Adrenal gland (tissue), 12 donors: ENCODE measurements around the gene PRIMA1. TPM values are rescaled to one million over a fixed set of nuclear protein-coding genes. Genes with fewer than 3 reads are reported as not detected.

ENCODE experiments used
- DNase-seq, 7 donors: peaks; one replicate each; pipeline ENCODE4 v3.0.0-alpha.2; 2019 to 2020
- H3K27ac ChIP-seq, 5 donors: fragments of 200-600 bp; sonication (generic) in 4 of 5; 1 replicate in 3 of 5; 2 replicates in 2 of 5; pipeline versions ENCODE4 v1.5.1 to v1.8.0; 2016 to 2020; ENCODE audit warnings: mild to moderate bottlenecking in 1 of 5
- H3K27me3 ChIP-seq: fragments of 200-600 bp; 2 replicates; pipeline ENCODE4 v1.8.0; 2021
- H3K36me3 ChIP-seq, 2 donors: fragments of 200-600 bp; replicated peaks in 1 of 2; 1 replicate in 1 of 2; 2 replicates in 1 of 2; pipeline versions ENCODE4 v1.5.1 to v1.8.0; 2018 to 2022
- H3K4me1 ChIP-seq, 2 donors: fragments of 200-600 bp; replicated peaks in 1 of 2; 1 replicate in 1 of 2; 2 replicates in 1 of 2; pipeline versions ENCODE4 v1.5.1 to v1.8.0; 2018 to 2021
- H3K4me3 ChIP-seq, 4 donors: fragments of 200-600 bp; sonication (generic) in 3 of 4; one replicate each; pipeline ENCODE4 v1.5.1; 2016 to 2018
- H3K9me3 ChIP-seq, 3 donors: fragments of 200-600 bp; sonication (generic) in 1 of 3; replicated peaks in 1 of 3; 1 replicate in 2 of 3; 2 replicates in 1 of 3; pipeline versions ENCODE4 v1.5.1 to v1.8.0; 2016 to 2021
- POLR2A ChIP-seq, 2 donors: fragments of 450-650 bp; IDR thresholded peaks; one replicate each; pipeline ENCODE4 v1.6.1; 2017; ENCODE audit warnings: antibody characterized with exemption in 2 of 2, mild to moderate bottlenecking in 2 of 2, moderate library complexity in 1 of 2
- WGBS, 4 donors: extraction: QIAGEN DNeasy Blood & Tissue Kit in 2 of 4; methylation state at CpG; one replicate each; pipeline versions ENCODE4 v1.1.5 to v1.1.7; 2013 to 2017; 5-methylcytosine and 5-hydroxymethylcytosine counted together
- intact Hi-C, 2 donors: fragments of 100-400 bp; cut with DNase I; formaldehyde crosslinking; loops; one replicate each; pipeline versions ENCODE4 v1.14.1 to v1.15.0; 2022 to 2023
- polyA plus RNA-seq, 3 donors: library from polyadenylated mRNA; stranded (reverse); fragments of 200-250 nt in 2 of 3; fragments of 350-450 nt in 1 of 3; fragmentation: Illumina TruSeq in 1 of 3; extraction: RNeasy Lipid Tissue Mini Kit (QIAGEN cat#74804) in 1 of 3; gene quantifications; one replicate each; pipeline ENCODE4 v1.2.3, GENCODE V29; 2013 to 2014
- total RNA-seq, 9 donors: library from RNA; depleted of rRNA in 4 of 9; stranded (reverse); fragments of >200 nt in 4 of 9; fragments of 120-200 nt in 1 of 9; fragmentation: NEBNext Ultra II Directional in 1 of 9; extraction: Animal tissue kit (Norgen Biotek cat#: 25700) in 1 of 9; gene quantifications; one replicate each; pipeline versions ENCODE4 v1.1.0 to v1.2.4, GENCODE V29; 2013 to 2023
- TF ChIP-seq, protein P1 (sequence below), 6 experiments: fragments of 450-650 bp in 4 of 6; fragments of 200-600 bp in 2 of 6; sonication (generic) in 1 of 6; IDR thresholded peaks; 1 replicate in 5 of 6; 2 replicates in 1 of 6; pipeline versions ENCODE4 v1.5.1 to v1.8.0; 2016 to 2021; ENCODE audit warnings: antibody characterized with exemption in 6 of 6, mild to moderate bottlenecking in 2 of 6, moderate library complexity in 1 of 6
- donor health status: healthy with polysubstance abuse.
- donor health status: Bipolar disorder and iron deficiency.
- donor health status: DM: yes; HTN: yes; CAD: no.
- donor health status: DM: no; HTN: no; CAD: no.
- donor health status: DM: no; HTN: no; CAD: no.
- donor health status: DM: yes; HTN: yes; CAD: no.

PRIMA1 gene
- total and polyA plus RNA-seq, 12 donors = 0.47 to 4.7 (median 1.7) TPM; not detected in 1

DNA sequence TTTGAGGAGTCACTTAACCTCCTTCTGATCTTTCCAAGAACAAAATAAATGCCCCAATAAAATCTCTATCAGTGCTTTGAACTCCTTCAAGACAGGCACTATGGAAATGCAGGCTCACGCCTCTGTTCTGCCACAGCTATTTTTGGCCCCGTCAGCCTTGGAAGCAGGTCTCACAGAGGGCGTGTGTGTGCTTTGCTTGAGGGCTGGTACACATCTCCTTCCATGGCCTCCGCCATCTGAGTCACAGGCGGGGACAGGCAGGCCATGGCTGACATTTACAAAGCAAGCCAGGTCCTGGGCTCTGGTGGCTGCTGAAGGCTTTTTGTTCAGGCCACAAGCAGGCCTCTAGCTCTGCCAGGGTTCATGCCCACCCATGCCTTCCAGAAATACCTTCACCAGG is 16.0 kb downstream of the PRIMA1 start:
- Histone ChIP-seq H3K36me3 (no peaks in the 10 kb centered on the region), H3K27ac (no peak overlapping the region), H3K4me3 (no peak overlapping the region), H3K9me3 (no peaks in the 10 kb centered on the region), H3K4me1 (no peaks in the 10 kb centered on the region), H3K27me3 (no peaks in the 10 kb centered on the region)
- intact Hi-C loops = no loop called here
- TF ChIP-seq, protein P1, sequence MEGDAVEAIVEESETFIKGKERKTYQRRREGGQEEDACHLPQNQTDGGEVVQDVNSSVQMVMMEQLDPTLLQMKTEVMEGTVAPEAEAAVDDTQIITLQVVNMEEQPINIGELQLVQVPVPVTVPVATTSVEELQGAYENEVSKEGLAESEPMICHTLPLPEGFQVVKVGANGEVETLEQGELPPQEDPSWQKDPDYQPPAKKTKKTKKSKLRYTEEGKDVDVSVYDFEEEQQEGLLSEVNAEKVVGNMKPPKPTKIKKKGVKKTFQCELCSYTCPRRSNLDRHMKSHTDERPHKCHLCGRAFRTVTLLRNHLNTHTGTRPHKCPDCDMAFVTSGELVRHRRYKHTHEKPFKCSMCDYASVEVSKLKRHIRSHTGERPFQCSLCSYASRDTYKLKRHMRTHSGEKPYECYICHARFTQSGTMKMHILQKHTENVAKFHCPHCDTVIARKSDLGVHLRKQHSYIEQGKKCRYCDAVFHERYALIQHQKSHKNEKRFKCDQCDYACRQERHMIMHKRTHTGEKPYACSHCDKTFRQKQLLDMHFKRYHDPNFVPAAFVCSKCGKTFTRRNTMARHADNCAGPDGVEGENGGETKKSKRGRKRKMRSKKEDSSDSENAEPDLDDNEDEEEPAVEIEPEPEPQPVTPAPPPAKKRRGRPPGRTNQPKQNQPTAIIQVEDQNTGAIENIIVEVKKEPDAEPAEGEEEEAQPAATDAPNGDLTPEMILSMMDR (IDR thresholded peaks at IDR 0.05) = no peak
- TF ChIP-seq POLR2A (IDR thresholded peaks at IDR 0.05) = no peak
- 66 to 80% (median 78%) methylated on average over 5 of the region's 5 CpGs for WGBS, 4 donors
- no peak for DNase-seq

GRCh38 chr14:93765970-93766369 is 22.3 kb downstream of the PRIMA1 start:
- intact Hi-C loops = no loop called here
- Histone ChIP-seq H3K4me1 (no peaks in the 10 kb centered on the region), H3K36me3 (no peaks in the 10 kb centered on the region), H3K4me3 (no peak overlapping the region), H3K27me3 (no peaks in the 10 kb centered on the region), H3K9me3 (no peaks in the 10 kb centered on the region), H3K27ac (no peak overlapping the region)
- 40 to 50% (median 41%) methylated on average over 3 of the region's 3 CpGs for WGBS, 4 donors
- no peak for TF ChIP-seq POLR2A (IDR thresholded peaks at IDR 0.05)
- TF ChIP-seq, protein P1 (IDR thresholded peaks at IDR 0.05) = no peak
- DNase-seq = no peak

DNA sequence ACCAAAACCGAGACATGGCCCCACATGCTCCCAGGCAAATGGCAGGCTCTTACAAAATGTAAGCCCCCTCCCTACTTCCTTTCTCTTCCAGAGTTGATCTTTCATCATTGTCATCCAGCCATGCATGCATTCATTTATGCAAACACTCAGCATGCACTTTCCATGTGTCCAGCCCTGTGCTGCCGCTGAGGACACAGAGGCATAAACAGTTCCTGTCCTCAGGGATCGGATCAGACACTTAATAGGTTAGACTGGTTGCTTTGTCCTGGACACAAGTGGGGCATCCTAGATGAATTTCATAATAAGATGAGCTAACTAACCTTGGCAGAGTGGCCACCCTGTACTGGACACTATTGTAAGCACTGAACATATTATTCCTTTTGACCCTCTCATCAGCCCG is 23.1 kb downstream of the PRIMA1 start:
- H3K27ac ChIP-seq = no peak overlapping the region
- H3K9me3 ChIP-seq = no peaks in the 10 kb centered on the region
- no peaks in the 10 kb centered on the region for H3K4me1 ChIP-seq
- 55 to 71% (median 63%) methylated on average over 4 of the region's 4 CpGs for WGBS, 4 donors
- intact Hi-C loops = no loop called here
- no peak overlapping the region for H3K4me3 ChIP-seq
- TF ChIP-seq, protein P1 (IDR thresholded peaks at IDR 0.05) = no peak
- no peak for TF ChIP-seq POLR2A (IDR thresholded peaks at IDR 0.05)
- H3K27me3 ChIP-seq = no peaks in the 10 kb centered on the region
- DNase-seq = no peak
- no peaks in the 10 kb centered on the region for H3K36me3 ChIP-seq

- TF ChIP-seq, protein P1 (IDR thresholded peaks at IDR 0.05) = no peak
- no peak for TF ChIP-seq POLR2A (IDR thresholded peaks at IDR 0.05)
- H3K27me3 ChIP-seq = no peaks in the 10 kb centered on the region
- 45 to 55% (median 46%) methylated on average over 8 of the region's 8 CpGs for WGBS, 4 donors
- intact Hi-C loops = no loop called here
- DNase-seq = peak in 1 of 7 donors; percentile 63
- H3K4me1 ChIP-seq = no peaks in the 10 kb centered on the region
- H3K27ac ChIP-seq = no peak overlapping the region
- no peak overlapping the region for H3K4me3 ChIP-seq
- no peaks in the 10 kb centered on the region for H3K9me3 ChIP-seq
- no peaks in the 10 kb centered on the region for H3K36me3 ChIP-seq
Observed at GRCh38 chr14:93764211-93764659, 24.1 kb downstream of the PRIMA1 start.
